T-cell (primary cell): ENCODE results near the gene ZNF254. TPM values are rescaled to one million over a fixed set of nuclear protein-coding genes. Genes with fewer than 3 reads are reported as not detected.

Experiments
- ATAC-seq, 4 experiments: fragments of 200-7000 bp in 3 of 4; fragments of 150-1000 bp in 1 of 4; cut with Tn5 transposase; replicated peaks in 1 of 4; 1 replicate in 3 of 4; 2 replicates in 1 of 4; pipeline ENCODE4 v1.10.0; 2021; ENCODE audit warnings: moderate library complexity in 3 of 4, mild to moderate bottlenecking in 2 of 4, moderate number of reproducible peaks in 1 of 4
- CTCF ChIA-PET, 2 donors: fragments of 300-600 bp; sonication (Branson Sonifier 250); formaldehyde crosslinking; loops; one replicate each; lab custom pipeline; 2022; ENCODE audit warnings: antibody characterized with exemption in 2 of 2; lab: Charles Lee
- POLR2A ChIA-PET, 2 donors: fragments of 300-600 bp; sonication (Branson Sonifier 250); formaldehyde crosslinking; loops; one replicate each; lab custom pipeline; 2022; ENCODE audit warnings: antibody characterized with exemption in 2 of 2; lab: Charles Lee
- DNase-seq, 35 experiments: peaks; one replicate each; pipeline versions ENCODE4 v3.0.0 to v3.0.0-alpha.2; 2013 to 2023
- H3K27ac ChIP-seq: one replicate; pipeline ENCODE4 v1.5.1; 2013; ENCODE audit warnings: low read length
- H3K27me3 ChIP-seq, 2 experiments: replicated peaks in 1 of 2; 1 replicate in 1 of 2; 2 replicates in 1 of 2; pipeline versions ENCODE4 v1.6.1 to v1.7.0; 2013; ENCODE audit warnings: low read length in 1 of 2, mixed read lengths in 1 of 2; ENCODE audit not compliant: control insufficient read depth in 2 of 2, insufficient read depth in 2 of 2; ENCODE audit errors: extremely low read depth in 1 of 2
- H3K36me3 ChIP-seq, 2 donors: 1 replicate in 1 of 2; 2 replicates in 1 of 2; pipeline versions ENCODE4 v1.6.1 to v1.7.0; 2013; ENCODE audit warnings: low read length in 1 of 2; ENCODE audit not compliant: control insufficient read depth in 2 of 2, insufficient read depth in 1 of 2; ENCODE audit errors: extremely low read depth in 1 of 2
- H3K4me1 ChIP-seq, 2 experiments: 1 replicate in 1 of 2; 2 replicates in 1 of 2; pipeline versions ENCODE4 v1.6.1 to v1.7.0; 2013; ENCODE audit warnings: low read length in 2 of 2, mixed read lengths in 1 of 2; ENCODE audit not compliant: insufficient read depth in 2 of 2, control insufficient read depth in 1 of 2; ENCODE audit errors: extremely low read depth in 1 of 2
- H3K4me3 ChIP-seq, 2 donors: 1 replicate in 1 of 2; 2 replicates in 1 of 2; pipeline versions ENCODE4 v1.5.1 to v1.7.0; 2013; ENCODE audit warnings: mild to moderate bottlenecking in 2 of 2, low read length in 1 of 2, moderate library complexity in 1 of 2; ENCODE audit not compliant: control insufficient read depth in 1 of 2; ENCODE audit errors: extremely low read depth in 1 of 2
- H3K9me3 ChIP-seq: 2 replicates; pipeline ENCODE4 v1.7.0; 2013
- H3K27ac Mint-ChIP-seq, 2 donors: one replicate each; pipeline ENCODE4 v1.8.0; 2020 to 2021; ENCODE audit warnings: mild to moderate bottlenecking in 2 of 2, mixed read lengths in 2 of 2
- H3K27me3 Mint-ChIP-seq, 2 donors: one replicate each; pipeline ENCODE4 v1.8.0; 2021 to 2022; ENCODE audit warnings: mixed read lengths in 2 of 2
- H3K36me3 Mint-ChIP-seq: one replicate; pipeline ENCODE4 v1.8.0; 2021; ENCODE audit warnings: mixed read lengths
- H3K4me1 Mint-ChIP-seq, 3 donors: one replicate each; pipeline ENCODE4 v1.8.0; 2020 to 2022; ENCODE audit warnings: mixed read lengths in 3 of 3, mild to moderate bottlenecking in 1 of 3
- H3K4me3 Mint-ChIP-seq, 3 donors: one replicate each; pipeline ENCODE4 v1.8.0; 2020 to 2022; ENCODE audit warnings: mild to moderate bottlenecking in 3 of 3, mixed read lengths in 3 of 3, moderate library complexity in 3 of 3
- H3K9me3 Mint-ChIP-seq, 3 donors: one replicate each; pipeline ENCODE4 v1.8.0; 2020 to 2022; ENCODE audit warnings: mixed read lengths in 3 of 3
- WGBS: methylation state at CpG from one replicate; pipeline ENCODE4 v1.1.5; 2013; ENCODE audit warnings: missing lambda C conversion rate; ENCODE audit not compliant: insufficient coverage; 5-methylcytosine and 5-hydroxymethylcytosine counted together
- total RNA-seq, 35 experiments: library from RNA in 6 of 35; stranded (reverse) in 6 of 35; fragments of 120-200 nt in 1 of 35; gene quantifications; one replicate each; pipeline versions ENCODE4 v1.2.1 to v1.2.4 and lab custom pipeline; 2013 to 2026

ZNF254 gene
- total RNA-seq, 5 donors from 2014 or later (not counting 1 experiment from before 2014, with no cell fraction given) = 9.8 to 15.4 (median 13.8) TPM

GRCh38 chr19:24065865-24066604, 21.0 kb upstream of the ZNF254 start:
- Histone ChIP-seq H3K4me1 (no peaks in the 10 kb centered on the region), H3K27ac (no peak overlapping the region), H3K27me3 (no peaks in the 10 kb centered on the region), H3K9me3 (no peaks in the 10 kb centered on the region), H3K4me3 (no peak overlapping the region), H3K36me3 (peaks cover 2 to 24% of the 10 kb centered on the region in 2 donors)
- H3K36me3 Mint-ChIP-seq = peaks cover 46% of the 10 kb centered on the region
- no peaks in the 10 kb centered on the region for H3K9me3 Mint-ChIP-seq
- CTCF ChIA-PET = no interaction called here
- DNase-seq (no peak), ATAC-seq (no peak)
- no CpG with 5 or more reads among the region's 1 CpG for WGBS
- H3K4me1 Mint-ChIP-seq = no peaks in the 10 kb centered on the region
- POLR2A ChIA-PET = no interaction called here
- no peak overlapping the region for H3K27ac Mint-ChIP-seq
- no peaks in the 10 kb centered on the region for H3K27me3 Mint-ChIP-seq
- H3K4me3 Mint-ChIP-seq = no peak overlapping the region

DNA sequence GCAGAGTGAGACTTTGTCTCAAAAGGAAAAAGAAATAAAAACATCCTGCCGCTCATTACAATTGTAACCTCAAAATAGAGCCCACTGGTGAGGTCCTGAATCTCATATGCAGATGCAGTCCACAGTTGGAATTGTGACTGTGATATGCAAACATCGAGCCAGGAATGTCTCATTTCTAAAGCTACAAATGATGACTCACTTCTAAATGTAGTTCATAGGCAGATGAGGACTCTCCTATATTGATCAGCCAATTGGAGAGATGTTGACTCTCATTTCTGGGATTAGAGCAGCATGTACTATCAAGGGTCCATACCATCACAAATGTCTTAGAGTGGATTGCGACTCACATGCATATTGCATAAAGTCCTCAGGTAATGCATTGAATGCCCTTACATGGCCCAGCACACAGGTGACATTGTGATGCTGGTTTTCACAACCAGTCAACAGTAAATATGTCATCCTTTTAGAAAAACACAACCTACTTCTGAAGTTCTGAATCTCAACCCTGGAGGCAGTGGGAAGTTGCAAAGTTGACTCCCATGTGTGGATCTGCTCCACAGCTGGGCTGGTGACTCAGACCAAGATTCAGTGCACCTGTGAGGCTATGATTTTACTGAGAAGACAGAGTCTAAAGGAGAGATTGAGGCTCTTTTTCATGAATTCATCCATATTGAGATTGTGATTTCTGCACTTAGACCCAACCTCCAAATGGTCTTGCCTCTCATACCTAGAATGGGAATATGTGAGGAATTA, 16.9 kb upstream of the ZNF254 start:
- Histone ChIP-seq H3K9me3 (no peaks in the 10 kb centered on the region), H3K27ac (no peak overlapping the region), H3K27me3 (no peaks in the 10 kb centered on the region), H3K4me3 (no peak overlapping the region), H3K36me3 (peaks cover 9 to 21% of the 10 kb centered on the region in 2 donors), H3K4me1 (no peaks in the 10 kb centered on the region)
- Mint-ChIP-seq H3K27me3 (no peaks in the 10 kb centered on the region), H3K27ac (no peak overlapping the region), H3K4me1 (peaks cover under 1 to 3% (median 3%) of the 10 kb centered on the region in 3 donors), H3K9me3 (peaks cover 2 to 4% (median 2%) of the 10 kb centered on the region in 3 donors), H3K4me3 (no peak overlapping the region), H3K36me3 (peaks cover 57% of the 10 kb centered on the region)
- POLR2A ChIA-PET = no interaction called here
- CTCF ChIA-PET = interaction anchor here in 1 of 2 donors (0.6 kb wide), 1 partner anchor 1527 kb away, joined by 3 read pairs; no protein-coding TSS in a partner anchor
- ATAC-seq = no peak
- DNase-seq = no peak
- 100% methylated on average over 1 of the region's 3 CpGs for WGBS

DNA sequence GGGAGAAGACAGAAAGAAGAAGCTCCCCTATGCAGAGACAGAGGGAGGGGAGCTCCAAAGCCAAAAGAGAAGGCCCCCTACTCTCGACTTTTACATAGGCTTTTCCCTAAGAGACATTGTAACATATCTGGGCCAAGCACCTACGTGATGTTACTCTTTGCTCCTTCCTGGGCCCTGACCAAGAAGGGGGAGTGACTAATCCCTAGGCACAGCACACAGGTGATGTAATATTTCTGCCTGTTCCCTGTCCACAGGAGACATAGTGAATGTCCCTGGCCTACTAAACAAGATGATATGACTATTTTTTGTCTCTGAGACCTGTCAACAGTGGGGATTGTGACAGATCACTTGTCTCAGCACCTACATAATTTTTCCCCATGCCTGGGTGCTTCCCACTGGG, 15.9 kb upstream of the ZNF254 start:
- ATAC-seq = no peak
- CTCF ChIA-PET = no interaction called here
- POLR2A ChIA-PET = no interaction called here
- H3K27ac Mint-ChIP-seq = no peak overlapping the region
- no peak overlapping the region for H3K27ac ChIP-seq
- no peaks in the 10 kb centered on the region for H3K4me1 ChIP-seq
- no peak overlapping the region for H3K4me3 Mint-ChIP-seq
- WGBS = no CpG with 5 or more reads among the region's 2 CpGs
- DNase-seq = no peak
- no peaks in the 10 kb centered on the region for H3K27me3 ChIP-seq
- H3K36me3 ChIP-seq = peaks cover 9 to 15% of the 10 kb centered on the region in 2 donors
- H3K27me3 Mint-ChIP-seq = no peaks in the 10 kb centered on the region
- no peaks in the 10 kb centered on the region for H3K9me3 ChIP-seq
- H3K4me3 ChIP-seq = no peak overlapping the region
- H3K36me3 Mint-ChIP-seq = peaks cover 61% of the 10 kb centered on the region
- H3K9me3 Mint-ChIP-seq = peaks cover 5 to 6% (median 6%) of the 10 kb centered on the region in 3 donors
- H3K4me1 Mint-ChIP-seq = peaks cover 3 to 5% (median 3%) of the 10 kb centered on the region in 3 donors

- Mint-ChIP-seq H3K4me3 (no peak overlapping the region), H3K27ac (no peak overlapping the region), H3K36me3 (peaks cover 63% of the 10 kb centered on the region), H3K9me3 (peaks cover 5 to 6% (median 6%) of the 10 kb centered on the region in 3 donors), H3K27me3 (no peaks in the 10 kb centered on the region), H3K4me1 (peaks cover 3 to 5% (median 3%) of the 10 kb centered on the region in 3 donors)
- DNase-seq (no peak), ATAC-seq (no peak)
- Histone ChIP-seq H3K4me1 (no peaks in the 10 kb centered on the region), H3K36me3 (peaks cover 7 to 9% of the 10 kb centered on the region in 2 donors), H3K27ac (no peak overlapping the region), H3K9me3 (no peaks in the 10 kb centered on the region), H3K4me3 (no peak overlapping the region), H3K27me3 (no peaks in the 10 kb centered on the region)
- ChIA-PET POLR2A (no interaction called here), CTCF (no interaction called here)
These were observed 14.3 kb upstream of the ZNF254 start for GRCh38 chr19:24072720-24073119.

DNA sequence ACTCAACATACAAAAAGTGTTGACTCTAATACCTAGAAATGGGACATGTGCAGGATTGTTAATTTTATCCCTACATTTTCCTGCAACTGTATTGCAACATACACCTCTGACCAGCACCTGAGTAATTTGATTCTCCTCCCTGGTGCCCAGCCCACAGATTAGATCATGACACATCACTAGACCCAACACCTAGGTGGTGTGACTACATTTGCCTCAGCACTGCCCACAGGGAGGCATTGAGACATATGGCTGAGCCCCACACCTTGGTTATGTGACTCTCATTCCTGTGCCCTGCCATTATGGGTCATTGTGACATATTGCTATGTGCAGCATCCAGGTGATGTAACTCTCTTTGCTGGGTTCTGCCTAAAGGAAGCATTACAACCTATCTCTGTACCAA, 13.2 kb upstream of the ZNF254 start:
- ATAC-seq = no peak
- Mint-ChIP-seq H3K36me3 (peaks cover 63% of the 10 kb centered on the region), H3K4me1 (peaks cover 3 to 5% (median 3%) of the 10 kb centered on the region in 3 donors), H3K4me3 (no peak overlapping the region), H3K27me3 (no peaks in the 10 kb centered on the region), H3K27ac (no peak overlapping the region), H3K9me3 (peaks cover 5 to 6% (median 6%) of the 10 kb centered on the region in 3 donors)
- Histone ChIP-seq H3K4me3 (no peak overlapping the region), H3K27ac (no peak overlapping the region), H3K9me3 (no peaks in the 10 kb centered on the region), H3K4me1 (no peaks in the 10 kb centered on the region), H3K36me3 (peaks cover 5 to 7% of the 10 kb centered on the region in 2 donors), H3K27me3 (no peaks in the 10 kb centered on the region)
- ChIA-PET CTCF (no interaction called here), POLR2A (interaction anchor here in 1 of 2 donors (0.7 kb wide), 1 partner anchor 28 kb away, joined by 3 read pairs; no protein-coding TSS in a partner anchor)
- DNase-seq = no peak

DNA sequence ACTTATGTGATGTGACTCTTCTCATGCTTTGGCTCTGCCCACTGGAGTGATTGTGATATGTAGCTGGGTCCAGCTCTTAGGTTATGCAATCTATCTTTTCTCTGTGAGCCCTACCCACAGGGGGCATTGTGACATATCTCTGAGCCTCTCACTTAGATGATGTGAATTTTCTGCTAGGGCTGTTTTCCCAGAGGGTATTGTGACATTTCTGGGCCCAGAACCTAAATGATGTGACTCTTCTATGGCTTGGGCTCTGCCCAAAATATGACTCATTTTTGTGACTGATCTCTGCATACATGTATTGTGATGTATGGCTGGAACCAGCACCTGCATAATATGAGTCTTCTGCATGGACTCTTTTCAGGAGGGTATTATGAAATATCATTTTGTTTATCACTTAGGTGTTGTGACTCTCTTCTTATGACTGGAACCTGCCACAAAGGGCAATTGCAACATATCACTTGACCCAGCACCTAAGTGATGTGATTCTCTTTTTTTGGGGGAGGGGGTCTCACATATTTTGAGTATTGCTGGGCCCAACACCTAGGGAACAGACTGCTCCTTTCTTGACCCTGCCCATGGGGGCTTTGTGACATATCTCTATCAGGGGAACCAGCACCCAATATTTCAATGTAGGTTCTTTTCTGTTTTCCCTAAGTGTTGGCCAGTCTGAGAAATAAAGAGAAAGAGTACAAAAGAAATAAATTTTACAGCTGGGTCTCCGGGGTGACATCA, 12.1 kb upstream of the ZNF254 start:
- POLR2A ChIA-PET = no interaction called here
- 85% methylated on average over 1 of the region's 1 CpG for WGBS

More for the DNA sequence above, 12.1 kb upstream of the ZNF254 start:
- no peak for ATAC-seq
- CTCF ChIA-PET = no interaction called here
- no peaks in the 10 kb centered on the region for H3K27me3 Mint-ChIP-seq
- no peaks in the 10 kb centered on the region for H3K9me3 ChIP-seq
- H3K9me3 Mint-ChIP-seq = peaks cover 5 to 6% (median 6%) of the 10 kb centered on the region in 3 donors
- H3K4me3 ChIP-seq = no peak overlapping the region
- no peak overlapping the region for H3K27ac ChIP-seq
- DNase-seq = no peak
- H3K27ac Mint-ChIP-seq = no peak overlapping the region
- H3K4me1 Mint-ChIP-seq = peaks cover 3 to 5% (median 3%) of the 10 kb centered on the region in 3 donors
- H3K4me1 ChIP-seq = no peaks in the 10 kb centered on the region
- H3K36me3 Mint-ChIP-seq = peaks cover 71% of the 10 kb centered on the region
- no peak overlapping the region for H3K4me3 Mint-ChIP-seq
- no peaks in the 10 kb centered on the region for H3K27me3 ChIP-seq
- peaks cover 6 to 7% of the 10 kb centered on the region in 2 donors for H3K36me3 ChIP-seq
